ENCODE measurements around the gene PRPF40A. TPM values are rescaled to one million over a fixed set of nuclear protein-coding genes. Genes with fewer than 3 reads are reported as not detected.

PRPF40A gene
- total and polyA plus RNA-seq, 10 of the 15 experiments (the other 5 are each of a cell fraction or from before 2014, with no cell fraction given) = 97.8 to 197 (median 144) TPM

- ChIA-PET SMC1A (ENCODE audit: uncharacterized antibody, unreplicated experiment) (interaction anchor here (1.1 to 2.9 kb wide), 5 partner anchors 9 to 459 kb away, joined by 3 to 18 read pairs (median 3); no protein-coding TSS in a partner anchor), POLR2A (interaction anchor here (0.6 kb wide), 1 partner anchor 13 kb away, joined by 3 read pairs; no protein-coding TSS in a partner anchor), CTCF (interaction anchor here (0.6 to 4.0 kb wide), 6 partner anchors 11 to 472 kb away, joined by 3 to 33 read pairs (median 4); partner anchors contain the start of gene STAM2), RAD21 (ENCODE audit: unreplicated experiment) (interaction anchor here (1.9 kb wide), 1 partner anchor 13 kb away, joined by 5 read pairs; no protein-coding TSS in a partner anchor)
- no peaks in the 10 kb centered on the region for H4K20me1 ChIP-seq (ENCODE audit: control insufficient read depth, insufficient read depth)
- no peaks in the 10 kb centered on the region for H3K27me3 ChIP-seq (replicated peaks in 1 of 2; ENCODE audit: control insufficient read depth in 2 of 2, insufficient read depth in 2 of 2, low read length in 1 of 2)
- WGBS (ENCODE audit: insufficient coverage, insufficient replicate concordance, low lambda C conversion rate, missing lambda C conversion rate) = 76% methylated on average over 2 of the region's 2 CpGs
- no peak overlapping the region for H2AFZ ChIP-seq (ENCODE audit: control insufficient read depth, low read depth, low read length)
- BruUV-seq (replicated peaks) = TSS peak; percentile 41
- H3K36me3 ChIP-seq (ENCODE audit: control insufficient read depth in 2 of 2, insufficient read depth in 2 of 2, low read length in 1 of 2) = peaks cover 0 to 8% of the 10 kb centered on the region in 2 experiments; a peak in 2 of 4 replicates
- in situ Hi-C loops (cut with MboI) = no loop called here
- ATAC-seq = peak; percentile 54
- no peaks in the 10 kb centered on the region for H3K9me3 ChIP-seq (replicated peaks; ENCODE audit: control insufficient read depth, insufficient read depth, low read length)
- no peaks in the 10 kb centered on the region for H3K79me2 ChIP-seq (ENCODE audit: control insufficient read depth, insufficient read depth, low read length)
- no peak overlapping the region for H3K9ac ChIP-seq (ENCODE audit: control insufficient read depth, insufficient read depth, low read length)
- H3K4me2 ChIP-seq (ENCODE audit: control insufficient read depth, insufficient read depth) = no peak overlapping the region
- intact Hi-C loops (cut with micrococcal nuclease; ENCODE audit: unreplicated experiment) = no loop called here
- H3K4me1 ChIP-seq (ENCODE audit: control insufficient read depth, insufficient read depth, low read length) = no peaks in the 10 kb centered on the region
- H3K4me3 ChIP-seq = no peak overlapping the region
- FAIRE-seq = no peak
- no peak for DNase-seq (ENCODE audit: low read depth, low spot score)
- TF ChIP-seq BCL3 (IDR thresholded peaks at IDR 0.05; ENCODE audit: borderline replicate concordance, insufficient read depth, low read depth, low read length, poor library complexity, severe bottlenecking) (no peak), MEF2B (IDR thresholded peaks at IDR 0.05; ENCODE audit: partially characterized antibody, poor library complexity, severe bottlenecking) (no peak), SUPT20H (IDR thresholded peaks at IDR 0.05; ENCODE audit: borderline replicate concordance, control insufficient read depth, low read depth, low read length) (no peak), SRF (IDR thresholded peaks at IDR 0.05; ENCODE audit: low read depth in 2 of 2, low read length in 2 of 2) (no peak), CEBPZ (IDR thresholded peaks at IDR 0.05; ENCODE audit: low read depth, low read length) (no peak), PAX8 (IDR thresholded peaks at IDR 0.05) (no peak), EED (IDR thresholded peaks at IDR 0.05; ENCODE audit: low read depth) (no peak), POLR2AphosphoS2 (IDR thresholded peaks at IDR 0.05; ENCODE audit: low read depth, low read length) (no peak), CREM (IDR thresholded peaks at IDR 0.05; ENCODE audit: low read depth) (no peak), PRDM15 (CRISPR knock-in tag; IDR thresholded peaks at IDR 0.05) (no peak)
- no peak overlapping the region for H3K27ac ChIP-seq (ENCODE audit: control insufficient read depth, insufficient read depth)
These were observed 68.9 kb downstream of the PRPF40A start for GRCh38 chr2:152648336-152648735.

All from GM12878 (cell line).